ENCODE data around the gene CDH11.

Gene CDH11

DNA sequence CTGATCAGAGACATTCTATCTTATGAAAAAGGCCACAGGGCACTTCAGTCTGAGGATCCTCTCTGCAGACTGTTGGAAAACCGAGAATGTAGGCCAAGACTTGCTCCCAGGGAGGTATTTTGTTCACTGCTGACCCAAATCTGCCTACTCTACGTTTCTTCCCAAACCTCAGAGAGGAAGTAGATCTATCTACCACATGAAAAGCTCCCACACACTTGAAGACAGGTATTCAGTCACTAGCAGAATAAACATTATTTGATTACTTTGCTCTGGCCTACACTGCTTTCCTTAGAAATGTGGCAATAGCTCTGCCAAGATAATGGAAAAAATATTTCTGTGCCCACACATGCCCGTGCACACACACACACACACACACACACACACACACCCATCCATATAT is 164.6 kb downstream of the CDH11 start:
- TF ChIP-seq EZH2 (IDR thresholded peaks at IDR 0.05; ENCODE audit: borderline replicate concordance, low read length): no peak
- TF ChIP-seq, protein P1, sequence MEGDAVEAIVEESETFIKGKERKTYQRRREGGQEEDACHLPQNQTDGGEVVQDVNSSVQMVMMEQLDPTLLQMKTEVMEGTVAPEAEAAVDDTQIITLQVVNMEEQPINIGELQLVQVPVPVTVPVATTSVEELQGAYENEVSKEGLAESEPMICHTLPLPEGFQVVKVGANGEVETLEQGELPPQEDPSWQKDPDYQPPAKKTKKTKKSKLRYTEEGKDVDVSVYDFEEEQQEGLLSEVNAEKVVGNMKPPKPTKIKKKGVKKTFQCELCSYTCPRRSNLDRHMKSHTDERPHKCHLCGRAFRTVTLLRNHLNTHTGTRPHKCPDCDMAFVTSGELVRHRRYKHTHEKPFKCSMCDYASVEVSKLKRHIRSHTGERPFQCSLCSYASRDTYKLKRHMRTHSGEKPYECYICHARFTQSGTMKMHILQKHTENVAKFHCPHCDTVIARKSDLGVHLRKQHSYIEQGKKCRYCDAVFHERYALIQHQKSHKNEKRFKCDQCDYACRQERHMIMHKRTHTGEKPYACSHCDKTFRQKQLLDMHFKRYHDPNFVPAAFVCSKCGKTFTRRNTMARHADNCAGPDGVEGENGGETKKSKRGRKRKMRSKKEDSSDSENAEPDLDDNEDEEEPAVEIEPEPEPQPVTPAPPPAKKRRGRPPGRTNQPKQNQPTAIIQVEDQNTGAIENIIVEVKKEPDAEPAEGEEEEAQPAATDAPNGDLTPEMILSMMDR (IDR thresholded peaks at IDR 0.05; ENCODE audit: low read length): no peak
- H3K36me3 ChIP-seq (ENCODE audit: insufficient read depth, low read length): no peaks in the 10 kb centered on the region
- H3K9me3 ChIP-seq (ENCODE audit: low read length): no peaks in the 10 kb centered on the region
- H2AFZ ChIP-seq (ENCODE audit: low read length): no peak overlapping the region
- H3K79me2 ChIP-seq (ENCODE audit: insufficient read depth, low read length): no peaks in the 10 kb centered on the region
- no peaks in the 10 kb centered on the region for H3K27me3 ChIP-seq (ENCODE audit: insufficient read depth, low read length)
- H3K9me2 ChIP-seq (ENCODE audit: low read depth, low read length): no peaks in the 10 kb centered on the region
- H3K4me1 ChIP-seq (ENCODE audit: insufficient read depth, low read length, severe bottlenecking): no peaks in the 10 kb centered on the region
- no peak overlapping the region for H3K9ac ChIP-seq (ENCODE audit: low read length)
- H3K4me2 ChIP-seq (ENCODE audit: low read length): no peak overlapping the region
- H3K27ac ChIP-seq (ENCODE audit: low read depth, low read length, poor library complexity, severe bottlenecking): no peak overlapping the region
- no peaks in the 10 kb centered on the region for H3F3A ChIP-seq (ENCODE audit: insufficient read depth, low read length)
- no peaks in the 10 kb centered on the region for H4K20me1 ChIP-seq (ENCODE audit: insufficient read depth, low read length)
- H3K4me3 ChIP-seq (ENCODE audit: low read depth, low read length, poor library complexity, severe bottlenecking): no peak overlapping the region

DNA sequence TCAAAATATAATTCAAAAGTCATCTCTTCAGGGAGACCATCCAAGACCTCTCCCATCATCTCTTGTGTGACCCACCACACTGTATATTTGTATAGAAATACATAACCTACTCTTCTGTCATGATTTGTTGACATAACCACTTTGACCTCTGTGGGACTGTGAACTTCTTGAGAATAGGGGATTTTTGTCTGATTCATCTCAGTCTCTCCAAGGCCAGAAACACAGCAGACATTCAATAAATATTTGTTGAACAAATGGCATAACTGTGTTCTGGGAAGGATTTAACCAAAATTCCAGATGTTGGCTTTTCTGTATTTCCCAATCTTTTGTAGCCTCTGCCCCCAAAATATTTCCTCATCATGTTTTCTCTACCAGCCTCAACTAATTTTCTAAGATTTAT is 169.7 kb downstream of the CDH11 start:
- Histone ChIP-seq H3K9ac (ENCODE audit: low read length) (no peak overlapping the region), H3K36me3 (ENCODE audit: insufficient read depth, low read length) (no peaks in the 10 kb centered on the region), H3K4me1 (ENCODE audit: insufficient read depth, low read length, severe bottlenecking) (no peaks in the 10 kb centered on the region), H3K27ac (ENCODE audit: low read depth, low read length, poor library complexity, severe bottlenecking) (no peak overlapping the region), H3F3A (ENCODE audit: insufficient read depth, low read length) (no peaks in the 10 kb centered on the region), H2AFZ (ENCODE audit: low read length) (no peak overlapping the region), H3K27me3 (ENCODE audit: insufficient read depth, low read length) (no peaks in the 10 kb centered on the region), H3K9me2 (ENCODE audit: low read depth, low read length) (no peaks in the 10 kb centered on the region), H4K20me1 (ENCODE audit: insufficient read depth, low read length) (no peaks in the 10 kb centered on the region), H3K9me3 (ENCODE audit: low read length) (no peaks in the 10 kb centered on the region), H3K79me2 (ENCODE audit: insufficient read depth, low read length) (no peaks in the 10 kb centered on the region), H3K4me2 (ENCODE audit: low read length) (no peak overlapping the region), H3K4me3 (ENCODE audit: low read depth, low read length, poor library complexity, severe bottlenecking) (no peak overlapping the region)
- no peak for TF ChIP-seq EZH2 (IDR thresholded peaks at IDR 0.05; ENCODE audit: borderline replicate concordance, low read length)
- TF ChIP-seq, protein P1 (IDR thresholded peaks at IDR 0.05; ENCODE audit: low read length): no peak

DNA sequence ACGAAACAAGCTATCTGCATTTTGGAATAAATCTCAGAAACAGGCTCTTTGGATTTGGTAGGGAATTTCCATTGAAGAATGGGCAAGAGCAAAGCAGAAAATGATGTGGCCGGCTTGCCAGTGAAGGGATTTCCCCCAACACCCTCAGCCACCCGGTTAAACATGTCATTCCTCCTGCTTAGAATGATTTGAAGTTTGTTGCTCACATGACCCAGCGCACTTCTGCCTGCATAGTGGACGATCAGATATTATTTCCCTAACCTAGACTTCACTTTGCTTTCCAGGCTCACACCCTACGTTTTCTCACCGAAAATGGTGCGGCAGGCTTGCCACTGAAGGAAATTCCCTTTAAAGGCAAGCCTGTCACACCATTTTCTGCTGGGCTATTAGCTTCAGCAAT is 170.7 kb downstream of the CDH11 start:
- H3K79me2 ChIP-seq (ENCODE audit: insufficient read depth, low read length): no peaks in the 10 kb centered on the region
- no peaks in the 10 kb centered on the region for H3F3A ChIP-seq (ENCODE audit: insufficient read depth, low read length)
- no peak overlapping the region for H2AFZ ChIP-seq (ENCODE audit: low read length)
- H3K9me3 ChIP-seq (ENCODE audit: low read length): no peaks in the 10 kb centered on the region
- no peak overlapping the region for H3K27ac ChIP-seq (ENCODE audit: low read depth, low read length, poor library complexity, severe bottlenecking)
- TF ChIP-seq, protein P1 (IDR thresholded peaks at IDR 0.05; ENCODE audit: low read length): no peak
- TF ChIP-seq EZH2 (IDR thresholded peaks at IDR 0.05; ENCODE audit: borderline replicate concordance, low read length): no peak
- no peaks in the 10 kb centered on the region for H3K4me1 ChIP-seq (ENCODE audit: insufficient read depth, low read length, severe bottlenecking)
- no peak overlapping the region for H3K4me2 ChIP-seq (ENCODE audit: low read length)
- H3K4me3 ChIP-seq (ENCODE audit: low read depth, low read length, poor library complexity, severe bottlenecking): no peak overlapping the region
- H3K9ac ChIP-seq (ENCODE audit: low read length): no peak overlapping the region
- H3K27me3 ChIP-seq (ENCODE audit: insufficient read depth, low read length): no peaks in the 10 kb centered on the region
- no peaks in the 10 kb centered on the region for H3K9me2 ChIP-seq (ENCODE audit: low read depth, low read length)
- no peaks in the 10 kb centered on the region for H3K36me3 ChIP-seq (ENCODE audit: insufficient read depth, low read length)
- no peaks in the 10 kb centered on the region for H4K20me1 ChIP-seq (ENCODE audit: insufficient read depth, low read length)
